SU-DHL-6 (cell line): Measurements from ENCODE around the gene FBXO36.
A peak's percentile ranks its signal among the peaks of the same experiment; 100 is the strongest.

Source experiments
- H2AFZ ChIP-seq: fragments of 200-600 bp; sonication (generic); 2 replicates; pipeline ENCODE4 v1.6.1; 2014; ENCODE audit warnings: low read depth, mild to moderate bottlenecking, moderate library complexity, mixed read lengths, antibody characterized with exemption, low read length; ENCODE audit not compliant: severe bottlenecking
- H3F3A ChIP-seq: fragments of 200-600 bp; shearing (Covaris generic); 2 replicates; pipeline ENCODE4 v1.6.0; 2016; ENCODE audit warnings: antibody characterized with exemption, mild to moderate bottlenecking; ENCODE audit not compliant: insufficient read depth
- H3K27ac ChIP-seq: fragments of 200-600 bp; sonication (generic); 2 replicates; pipeline ENCODE4 v1.5.1; 2016; ENCODE audit warnings: low read depth, mild to moderate bottlenecking, low read length, moderate library complexity, mixed read lengths
- H3K27me3 ChIP-seq: fragments of 200-600 bp; sonication (generic), shearing (Covaris generic); 2 replicates; pipeline ENCODE4 v1.6.0; 2014; ENCODE audit warnings: mild to moderate bottlenecking, low read length
- H3K36me3 ChIP-seq: fragments of 200-600 bp; sonication (generic); 2 replicates; pipeline ENCODE4 v1.6.1; 2014; ENCODE audit warnings: mild to moderate bottlenecking, low read length, mixed read lengths
- H3K4me2 ChIP-seq: fragments of 300-600, 200-600 bp; shearing (Covaris generic), sonication (generic); 2 replicates; pipeline ENCODE4 v1.6.0; 2014; ENCODE audit warnings: low read length, low read depth, mild to moderate bottlenecking; ENCODE audit not compliant: poor library complexity, severe bottlenecking
- H3K4me3 ChIP-seq: fragments of 200-600 bp; sonication (generic); 2 replicates; pipeline ENCODE4 v1.5.1; 2014; ENCODE audit warnings: antibody characterized with exemption, low read length, mild to moderate bottlenecking, mixed read lengths; ENCODE audit not compliant: insufficient read depth, poor library complexity, severe bottlenecking
- H3K79me2 ChIP-seq: fragments of 200-600 bp; sonication (generic); 2 replicates; pipeline ENCODE4 v1.6.1; 2014; ENCODE audit warnings: mild to moderate bottlenecking, low read length, moderate library complexity; ENCODE audit not compliant: insufficient read depth
- H3K9ac ChIP-seq: fragments of 200-600 bp; sonication (generic); 2 replicates; pipeline ENCODE4 v1.7.0; 2014; ENCODE audit warnings: mild to moderate bottlenecking, low read length
- H3K9me2 ChIP-seq: fragments of 200-600 bp; sonication (generic); replicated peaks from 2 replicates; pipeline ENCODE4 v1.6.1; 2014; ENCODE audit warnings: low read length; ENCODE audit not compliant: insufficient read depth
- H3K9me3 ChIP-seq: fragments of 200-600 bp; sonication (generic); 2 replicates; pipeline ENCODE4 v1.6.1; 2014; ENCODE audit warnings: low read length, mixed read lengths; ENCODE audit not compliant: insufficient read depth
- H4K20me1 ChIP-seq: fragments of 200-600 bp; sonication (generic); 2 replicates; pipeline ENCODE4 v1.6.1; 2014; ENCODE audit warnings: low read depth, mild to moderate bottlenecking, antibody characterized with exemption, low read length, moderate library complexity, mixed read lengths
- EZH2phosphoT487 ChIP-seq: fragments of 200-600 bp; sonication (generic), shearing (Covaris generic); conservative IDR thresholded peaks from 2 replicates; pipeline ENCODE4 v1.6.1; 2018; ENCODE audit warnings: mild to moderate bottlenecking, antibody characterized with exemption, low read length, moderate library complexity, mixed read lengths
- TF ChIP-seq, protein P1 (sequence below): fragments of 200-600 bp; sonication (generic); IDR thresholded peaks from one replicate; pipeline ENCODE4 v1.5.1; 2017; ENCODE audit warnings: antibody characterized with exemption, mild to moderate bottlenecking, low read length, moderate library complexity; ENCODE audit not compliant: insufficient read depth, poor library complexity, severe bottlenecking

FBXO36 gene, protein sequence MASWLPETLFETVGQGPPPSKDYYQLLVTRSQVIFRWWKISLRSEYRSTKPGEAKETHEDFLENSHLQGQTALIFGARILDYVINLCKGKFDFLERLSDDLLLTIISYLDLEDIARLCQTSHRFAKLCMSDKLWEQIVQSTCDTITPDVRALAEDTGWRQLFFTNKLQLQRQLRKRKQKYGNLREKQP

DNA sequence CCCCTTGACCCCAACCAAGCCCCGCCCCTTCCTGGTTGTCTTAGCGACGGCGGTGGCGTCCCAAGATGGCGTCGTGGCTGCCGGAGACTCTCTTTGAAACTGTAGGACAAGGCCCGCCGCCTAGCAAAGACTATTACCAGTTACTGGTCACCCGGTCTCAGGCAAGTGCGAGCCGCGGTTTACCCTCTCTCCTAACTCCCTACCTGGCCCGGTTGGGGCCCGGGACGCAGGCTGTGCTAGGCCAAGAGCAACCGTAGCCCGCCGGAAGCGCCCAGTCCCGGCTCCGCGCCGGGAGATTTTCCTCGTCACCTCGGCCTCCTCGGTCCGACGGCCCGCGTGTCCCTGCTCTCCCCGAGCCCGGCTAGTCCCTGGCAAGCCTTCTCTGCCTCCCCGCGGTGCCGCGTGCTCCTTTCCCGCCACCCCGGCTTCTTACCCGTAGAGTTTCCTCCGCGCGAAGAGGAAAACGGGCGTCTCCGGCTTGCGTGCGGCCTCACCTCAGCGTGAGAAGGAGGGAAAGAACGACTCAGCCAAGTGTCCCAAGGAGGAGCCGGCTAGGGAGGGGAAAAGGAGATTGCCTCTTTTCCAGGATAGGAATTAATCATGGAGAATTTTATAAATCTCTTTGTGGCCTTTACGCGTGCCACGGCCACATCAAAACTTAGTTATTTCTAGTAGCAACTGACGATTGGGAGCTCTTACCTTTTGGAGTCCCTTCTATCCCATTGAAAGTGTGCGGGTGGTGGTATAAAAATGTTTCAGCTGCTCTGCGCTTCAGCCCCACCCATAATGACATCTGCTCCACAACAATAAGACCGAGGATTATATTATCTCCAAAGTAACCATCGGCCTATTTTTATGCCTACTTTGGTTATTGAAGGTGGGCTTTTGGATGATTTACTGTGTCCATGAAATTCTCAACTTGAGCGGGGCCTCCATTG, at the start of gene FBXO36:
Gene FBXO36 (plus strand): TSS at position 55 of the 938 bp plus-strand sequence. CDS start 11 bp downstream, at position 66.
- H3K27me3 ChIP-seq, result no peaks in the 10 kb centered on the region
- H3K79me2 ChIP-seq, result peaks cover 38% of the 10 kb centered on the region
- H2AFZ ChIP-seq, result peak within 1 kb of the TSS; percentile 98
- peaks cover 19% of the 10 kb centered on the region; the same call in 1 of the 2 replicates for H3F3A ChIP-seq
- peaks cover 3% of the 10 kb centered on the region; the same call in 1 of the 2 replicates for H3K36me3 ChIP-seq
- H3K9me2 ChIP-seq, result no peaks in the 10 kb centered on the region
- H3K4me2 ChIP-seq, result peak within 1 kb of the TSS; percentile 56
- no peaks in the 10 kb centered on the region for H3K9me3 ChIP-seq
- H3K27ac ChIP-seq, result peak within 1 kb of the TSS; percentile 91
- peak within 1 kb of the TSS; percentile 58 for H3K4me3 ChIP-seq
- TF ChIP-seq, protein P1, sequence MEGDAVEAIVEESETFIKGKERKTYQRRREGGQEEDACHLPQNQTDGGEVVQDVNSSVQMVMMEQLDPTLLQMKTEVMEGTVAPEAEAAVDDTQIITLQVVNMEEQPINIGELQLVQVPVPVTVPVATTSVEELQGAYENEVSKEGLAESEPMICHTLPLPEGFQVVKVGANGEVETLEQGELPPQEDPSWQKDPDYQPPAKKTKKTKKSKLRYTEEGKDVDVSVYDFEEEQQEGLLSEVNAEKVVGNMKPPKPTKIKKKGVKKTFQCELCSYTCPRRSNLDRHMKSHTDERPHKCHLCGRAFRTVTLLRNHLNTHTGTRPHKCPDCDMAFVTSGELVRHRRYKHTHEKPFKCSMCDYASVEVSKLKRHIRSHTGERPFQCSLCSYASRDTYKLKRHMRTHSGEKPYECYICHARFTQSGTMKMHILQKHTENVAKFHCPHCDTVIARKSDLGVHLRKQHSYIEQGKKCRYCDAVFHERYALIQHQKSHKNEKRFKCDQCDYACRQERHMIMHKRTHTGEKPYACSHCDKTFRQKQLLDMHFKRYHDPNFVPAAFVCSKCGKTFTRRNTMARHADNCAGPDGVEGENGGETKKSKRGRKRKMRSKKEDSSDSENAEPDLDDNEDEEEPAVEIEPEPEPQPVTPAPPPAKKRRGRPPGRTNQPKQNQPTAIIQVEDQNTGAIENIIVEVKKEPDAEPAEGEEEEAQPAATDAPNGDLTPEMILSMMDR, result no peak
- no peak for TF ChIP-seq EZH2phosphoT487
- H4K20me1 ChIP-seq, result no peaks in the 10 kb centered on the region
- H3K9ac ChIP-seq, result peak within 1 kb of the TSS; percentile 78

DNA sequence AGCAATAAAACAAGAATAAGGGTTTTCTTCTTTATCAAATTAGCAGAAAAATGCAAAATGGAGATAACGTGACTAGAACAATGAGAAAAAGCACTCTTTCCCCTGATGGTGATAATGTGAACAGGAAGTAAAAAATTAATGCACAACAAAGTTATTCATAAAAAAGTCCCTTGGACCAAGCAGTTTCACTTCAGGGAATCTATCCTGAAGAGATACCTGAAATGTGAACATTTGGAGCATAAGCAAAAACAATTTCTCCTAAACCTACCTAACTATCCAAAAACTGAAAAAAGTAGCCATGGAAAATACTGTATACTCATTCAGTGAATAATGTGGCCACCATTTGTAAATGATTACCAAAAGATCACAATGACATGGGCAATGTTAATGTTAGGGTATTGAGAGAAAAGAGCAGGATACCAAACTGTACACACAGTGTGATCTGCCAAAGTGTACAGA, 49.2 kb upstream of the FBXO36 start:
- TF ChIP-seq, protein P1, result no peak
- TF ChIP-seq EZH2phosphoT487, result no peak
- Histone ChIP-seq H3K4me3 (no peak overlapping the region), H3K9ac (no peak overlapping the region), H3K4me2 (no peak overlapping the region), H4K20me1 (no peaks in the 10 kb centered on the region), H3K9me3 (no peaks in the 10 kb centered on the region), H3K79me2 (peaks cover 65% of the 10 kb centered on the region), H3K27ac (no peak overlapping the region), H3K9me2 (no peaks in the 10 kb centered on the region), H3F3A (no peaks in the 10 kb centered on the region), H3K36me3 (peaks cover 5% of the 10 kb centered on the region; the same call in 1 of the 2 replicates), H3K27me3 (no peaks in the 10 kb centered on the region), H2AFZ (no peak overlapping the region)

DNA sequence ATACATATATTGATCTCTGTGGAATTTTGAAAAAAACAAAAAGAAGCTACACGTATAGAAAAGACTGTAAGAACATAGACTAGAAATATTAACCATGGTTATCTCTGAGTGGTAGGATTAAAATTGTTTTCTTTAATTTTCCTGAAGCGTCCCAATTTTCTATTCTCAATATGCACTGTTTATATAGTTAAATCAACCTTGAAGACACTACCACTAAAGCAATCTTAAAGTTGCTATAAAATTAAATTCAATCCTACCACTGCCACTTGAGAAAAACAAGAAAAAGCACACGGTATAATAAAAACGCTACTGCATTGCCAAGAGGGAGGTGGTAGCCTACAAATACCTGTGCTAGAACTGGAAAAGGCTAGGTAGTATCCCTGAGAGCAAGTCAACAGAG, 47.7 kb upstream of the FBXO36 start:
- Histone ChIP-seq H3F3A (no peaks in the 10 kb centered on the region), H3K9ac (no peak overlapping the region), H3K27me3 (no peaks in the 10 kb centered on the region), H3K9me3 (no peaks in the 10 kb centered on the region), H2AFZ (no peak overlapping the region), H3K4me3 (no peak overlapping the region), H3K27ac (no peak overlapping the region), H4K20me1 (no peaks in the 10 kb centered on the region), H3K36me3 (peaks cover 9% of the 10 kb centered on the region; the same call in 1 of the 2 replicates), H3K9me2 (no peaks in the 10 kb centered on the region), H3K79me2 (peaks cover 53% of the 10 kb centered on the region), H3K4me2 (no peak overlapping the region)
- TF ChIP-seq, protein P1, result no peak
- no peak for TF ChIP-seq EZH2phosphoT487
